HG02981 (cell line): ENCODE results near the gene SCLT1.

Experiments used
- ATAC-seq: cut with Tn5 transposase; IDR thresholded peaks from one replicate; pipeline ENCODE4 v1.9.1; 2021; ENCODE audit warnings: mild to moderate bottlenecking, moderate library complexity; ENCODE audit not compliant: unreplicated experiment

SCLT1 gene

DNA sequence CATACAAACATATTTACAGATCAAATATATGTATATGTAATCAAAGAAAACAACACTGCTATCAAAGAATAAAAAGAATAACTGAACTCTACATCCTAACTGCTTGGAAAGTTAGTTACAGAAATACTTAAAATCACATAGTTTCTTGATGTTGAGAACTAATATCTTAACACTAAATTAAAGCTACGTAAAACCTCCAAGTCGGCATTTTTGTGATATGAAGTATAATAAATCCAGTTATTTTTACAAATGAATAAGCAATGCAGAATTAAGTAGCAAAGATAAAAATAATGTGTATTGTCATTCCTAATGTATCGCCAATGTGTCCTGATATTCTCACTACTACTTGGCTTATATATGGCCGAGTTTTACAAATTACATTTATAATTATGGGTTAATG is 215.4 kb downstream of the SCLT1 start:
- no peak for ATAC-seq

DNA sequence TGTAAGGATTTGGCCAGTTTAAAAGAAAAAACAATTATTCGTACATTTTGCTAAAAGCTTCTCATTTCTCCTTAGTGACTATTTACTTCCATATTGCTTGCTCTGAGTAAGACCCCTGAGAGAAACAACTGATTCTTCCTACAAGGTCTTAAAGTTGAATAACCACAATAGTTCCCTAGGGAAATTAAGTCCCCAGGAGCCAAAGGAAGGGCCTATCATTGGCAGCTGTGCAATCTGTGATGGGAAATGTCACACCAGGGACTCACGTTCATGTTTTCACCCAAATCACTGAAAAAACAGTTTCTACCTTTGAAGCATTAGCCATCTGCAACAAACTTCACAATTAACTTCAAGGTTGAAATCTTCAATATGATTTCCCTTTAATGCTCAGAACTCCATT is 217.1 kb downstream of the SCLT1 start:
- no peak for ATAC-seq

DNA sequence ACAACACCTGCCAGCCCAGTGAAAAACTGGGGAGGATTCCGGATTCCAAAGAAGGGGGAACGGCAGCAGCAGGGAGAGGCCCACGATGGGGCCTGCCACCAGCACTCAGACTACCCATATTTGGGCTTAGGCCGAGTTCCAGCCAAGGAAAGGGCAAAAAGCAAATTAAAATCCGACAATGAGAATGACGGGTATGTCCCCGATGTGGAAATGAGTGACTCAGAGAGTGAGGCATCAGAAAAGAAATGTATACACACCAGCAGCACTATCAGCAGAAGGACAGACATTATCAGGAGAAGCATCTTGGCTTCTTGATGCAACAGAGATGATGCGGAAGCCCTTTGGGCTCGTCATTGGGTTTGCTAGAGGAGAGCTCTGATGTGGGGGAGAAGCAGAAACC is 221.4 kb downstream of the SCLT1 start:
- no peak for ATAC-seq

DNA sequence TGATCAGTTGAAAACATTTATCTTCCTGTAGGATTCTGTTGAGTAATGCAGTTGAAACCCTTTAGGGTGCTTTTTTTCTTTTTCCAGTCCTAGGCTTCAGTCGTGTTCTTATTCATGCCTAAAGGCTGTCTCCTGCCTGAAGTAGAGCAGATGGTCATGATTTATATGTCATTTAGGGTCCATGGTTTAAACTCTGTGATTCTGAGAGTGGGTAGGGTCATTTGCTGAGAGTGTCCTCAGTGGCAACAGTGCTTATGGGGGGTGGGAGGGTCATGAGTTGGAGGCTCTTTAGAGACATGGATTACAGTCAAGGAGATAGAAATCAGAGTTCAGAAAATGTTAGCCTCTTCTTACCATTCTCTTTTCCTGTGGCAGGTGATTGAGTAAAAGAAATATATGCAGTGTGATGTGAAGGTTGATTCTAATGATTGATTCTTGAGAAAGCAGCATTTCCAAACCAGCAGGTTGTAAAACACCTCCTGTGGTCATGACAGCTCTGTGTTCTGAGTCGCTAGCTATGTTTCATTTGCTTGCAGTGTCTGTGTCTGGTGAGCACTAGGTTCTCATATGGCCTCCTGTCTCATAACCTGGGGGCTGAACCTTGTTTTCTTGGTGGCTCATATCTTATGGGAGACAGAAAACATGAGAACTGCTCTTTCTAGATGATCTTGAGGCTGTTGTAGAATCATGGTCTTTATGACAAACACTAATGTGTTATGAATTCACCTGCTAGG is 223.4 kb downstream of the SCLT1 start:
- no peak for ATAC-seq

DNA sequence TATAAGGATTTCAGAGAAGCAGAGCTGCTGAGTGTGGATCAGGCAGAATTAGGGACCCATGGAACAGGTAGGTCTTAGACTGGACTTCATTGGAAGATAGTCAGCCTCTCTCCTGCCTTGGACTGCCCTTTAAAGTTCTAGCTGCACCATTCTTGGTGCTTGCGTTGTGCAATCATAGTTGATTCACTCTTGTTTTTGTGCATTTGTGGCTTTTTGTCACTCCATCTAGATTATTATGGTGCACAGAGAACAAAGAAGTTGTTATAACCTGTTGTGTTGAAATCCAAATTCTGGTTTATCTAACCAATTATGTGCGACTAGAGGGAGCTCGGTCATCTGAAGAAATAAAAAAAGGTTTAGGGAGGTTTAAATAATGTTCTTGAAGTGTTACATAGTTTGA is 224.6 kb downstream of the SCLT1 start:
- ATAC-seq = no peak

GRCh38 chr4:128866691-128867090 is 226.6 kb downstream of the SCLT1 start:
- ATAC-seq = no peak

DNA sequence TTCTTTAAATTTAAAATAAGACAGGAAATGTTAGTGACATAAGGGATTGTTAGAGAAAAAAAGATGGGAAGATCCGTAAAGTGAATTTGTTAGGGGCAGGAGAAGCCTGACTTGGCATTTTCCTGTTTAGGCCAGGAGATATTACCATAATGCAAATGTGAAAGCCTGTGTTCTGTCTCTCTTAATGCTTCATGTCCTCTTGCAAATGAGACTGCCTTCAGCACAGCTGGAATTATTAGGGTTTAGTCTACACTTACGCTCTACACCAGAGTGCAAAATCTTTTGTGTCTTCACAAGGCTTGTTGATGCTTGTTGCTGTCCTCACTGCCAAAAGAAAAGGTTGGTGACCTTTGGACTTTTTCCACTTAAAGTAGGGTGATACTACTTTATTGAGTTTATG is 227.1 kb downstream of the SCLT1 start:
- no peak for ATAC-seq

GRCh38 chr4:128865132-128865531 is 228.2 kb downstream of the SCLT1 start:
- no peak for ATAC-seq

DNA sequence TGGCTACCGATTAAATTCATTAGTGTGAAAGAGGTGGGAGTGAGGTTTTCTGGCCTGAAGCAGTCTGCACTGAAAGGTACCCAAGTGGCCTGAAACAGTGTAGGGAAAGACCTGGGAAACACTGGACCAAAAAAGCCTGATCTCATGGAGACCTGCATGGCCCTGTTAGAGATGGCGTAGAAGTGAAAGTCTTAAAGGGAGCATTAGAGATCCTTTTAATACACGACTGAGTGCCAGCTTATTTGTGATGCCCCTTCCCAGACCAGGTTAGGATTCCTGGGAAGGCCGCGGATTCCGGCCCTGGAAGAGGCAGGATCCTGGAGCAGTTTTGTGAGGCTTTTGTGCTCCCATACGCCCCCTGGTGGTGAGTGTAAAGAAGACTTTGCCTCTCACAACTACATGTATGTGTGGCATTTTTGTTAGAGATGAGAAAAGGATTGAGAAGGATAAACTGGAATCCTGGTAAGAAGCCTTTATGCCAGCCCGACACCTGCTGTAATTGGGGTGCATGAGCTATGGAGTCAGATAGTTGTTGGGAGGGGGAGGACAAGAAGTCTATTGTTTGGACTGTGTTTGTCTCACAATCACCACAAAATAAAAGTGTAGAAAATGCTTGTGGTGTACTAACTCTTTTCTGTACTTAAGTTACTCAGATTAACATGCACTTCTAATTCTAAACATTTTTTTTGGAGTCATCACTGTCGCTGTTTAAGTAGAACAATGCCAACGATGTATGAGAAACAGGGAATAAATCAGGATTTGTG is 229.8 kb downstream of the SCLT1 start:
- ATAC-seq = no peak

GRCh38 chr4:128862608-128863311 is 230.6 kb downstream of the SCLT1 start:
- peak; percentile 47 for ATAC-seq

GRCh38 chr4:128861856-128862518 is 231.4 kb downstream of the SCLT1 start:
- ATAC-seq = peak; percentile 35

GRCh38 chr4:128859887-128860677 is 233.3 kb downstream of the SCLT1 start:
- no peak for ATAC-seq

GRCh38 chr4:128858879-128859671 is 234.3 kb downstream of the SCLT1 start:
- no peak for ATAC-seq

GRCh38 chr4:128856246-128856645 is 237.1 kb downstream of the SCLT1 start:
- ATAC-seq = no peak

DNA sequence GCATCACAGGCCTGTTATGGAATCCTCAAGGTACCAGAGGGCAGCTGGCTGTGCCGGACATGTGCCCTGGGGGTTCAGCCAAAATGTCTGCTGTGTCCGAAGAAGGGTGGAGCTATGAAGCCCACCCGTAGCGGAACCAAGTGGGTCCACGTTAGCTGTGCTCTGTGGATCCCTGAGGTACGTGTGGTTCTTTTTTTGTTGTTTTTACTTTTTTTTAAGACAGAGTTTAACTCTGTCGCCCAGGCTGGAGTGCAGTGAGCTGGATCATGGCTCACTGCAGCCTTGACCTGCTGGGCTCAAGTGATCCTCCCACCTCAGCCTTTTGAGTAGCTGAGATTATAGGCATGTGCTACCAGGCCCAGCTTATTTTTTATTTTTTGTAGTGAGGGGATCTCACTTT is 237.7 kb downstream of the SCLT1 start:
- ATAC-seq = no peak

GRCh38 chr4:128854433-128854832 is 238.9 kb downstream of the SCLT1 start:
- ATAC-seq = peak; percentile 60

DNA sequence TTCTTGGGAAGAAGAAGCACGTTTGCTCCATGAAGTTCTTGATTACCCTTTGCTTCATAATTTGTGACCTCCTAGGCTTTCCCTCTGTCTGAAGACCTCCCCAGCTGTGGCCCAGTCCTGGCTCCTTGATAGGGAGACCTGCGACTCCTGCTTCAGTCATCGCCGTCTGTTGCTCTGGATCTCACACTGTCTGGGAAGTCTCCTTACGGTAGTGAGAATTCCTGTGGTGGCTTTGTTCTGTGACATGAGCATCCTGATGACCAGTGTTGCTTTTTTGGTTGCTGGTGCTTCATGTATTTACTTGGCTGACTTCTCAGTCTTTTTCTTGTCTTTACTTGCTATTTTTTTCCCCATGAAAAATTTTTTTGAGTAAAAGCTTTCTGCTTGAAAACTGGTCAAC is 239.6 kb downstream of the SCLT1 start:
- no peak for ATAC-seq

- ATAC-seq = no peak
Measured at GRCh38 chr4:128850252-128850651, 243.1 kb downstream of the SCLT1 start.

DNA sequence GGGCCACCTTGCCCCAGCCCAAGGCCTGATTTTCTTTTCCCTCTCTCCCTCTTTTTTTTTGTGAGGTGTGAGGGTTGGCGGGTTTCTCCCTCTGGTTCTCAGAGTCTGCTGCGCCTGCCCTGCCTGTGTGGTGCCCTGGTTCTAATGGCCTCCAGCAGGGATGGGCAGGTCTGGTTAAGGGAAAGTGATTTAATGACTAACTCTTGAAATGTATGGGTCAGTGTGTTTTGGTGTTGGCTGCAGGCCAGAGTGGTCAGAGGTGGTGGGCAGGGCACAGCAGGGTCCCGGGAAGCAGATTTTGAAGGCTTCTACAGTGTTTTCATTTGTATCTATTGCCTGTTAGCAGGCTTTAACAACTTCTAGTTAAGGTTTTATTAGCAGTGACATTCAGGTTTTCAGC is 244.9 kb downstream of the SCLT1 start:
- ATAC-seq = no peak
